ENCODE data around the gene PSMG3.

PSMG3 gene

GRCh38 chr7:1536743-1537534 lies 32.9 kb downstream of the PSMG3 start (continued):
- no peak for TF ChIP-seq POU6F1 (CRISPR knock-in tag; IDR thresholded peaks at IDR 0.05; ENCODE audit: borderline replicate concordance, low read depth)
- no peak for TF ChIP-seq ZNF565 (CRISPR knock-in tag; conservative IDR thresholded peaks at IDR 0.05; ENCODE audit: low read depth)

GRCh38 chr7:1536455-1536742 lies 33.4 kb downstream of the PSMG3 start:
- ATAC-seq: no peak
- TF ChIP-seq PATZ1 (CRISPR knock-in tag; IDR thresholded peaks at IDR 0.05; ENCODE audit: borderline replicate concordance): no peak
- TF ChIP-seq TOX (CRISPR knock-in tag; IDR thresholded peaks at IDR 0.05; ENCODE audit: borderline replicate concordance): no peak

GRCh38 chr7:1535701-1536454 lies 34.0 kb downstream of the PSMG3 start:
- no peak for TF ChIP-seq CSRNP3 (CRISPR knock-in tag; IDR thresholded peaks at IDR 0.05)
- no peak for TF ChIP-seq CSDC2 (CRISPR knock-in tag; IDR thresholded peaks at IDR 0.05)
- TF ChIP-seq TOX (CRISPR knock-in tag; IDR thresholded peaks at IDR 0.05; ENCODE audit: borderline replicate concordance): no peak
- TF ChIP-seq ZNF565 (CRISPR knock-in tag; conservative IDR thresholded peaks at IDR 0.05; ENCODE audit: low read depth): no peak
- TF ChIP-seq ISL1 (CRISPR knock-in tag; IDR thresholded peaks at IDR 0.05): no peak
- TF ChIP-seq OSR1 (CRISPR knock-in tag; IDR thresholded peaks at IDR 0.05): no peak
- no peak for TF ChIP-seq ZC3H10 (CRISPR knock-in tag; IDR thresholded peaks at IDR 0.05)
- TF ChIP-seq GLIS3 (CRISPR knock-in tag; IDR thresholded peaks at IDR 0.05): no peak
- TF ChIP-seq ZFP3 (CRISPR knock-in tag; IDR thresholded peaks at IDR 0.05): no peak
- no peak for TF ChIP-seq PPARA (CRISPR knock-in tag; IDR thresholded peaks at IDR 0.05; ENCODE audit: borderline replicate concordance)
- no peak for TF ChIP-seq SNAI2 (CRISPR knock-in tag; IDR thresholded peaks at IDR 0.05)
- TF ChIP-seq ZNF8 (CRISPR knock-in tag; IDR thresholded peaks at IDR 0.05): no peak
- no peak for TF ChIP-seq TSHZ2 (CRISPR knock-in tag; IDR thresholded peaks at IDR 0.05)
- TF ChIP-seq PATZ1 (CRISPR knock-in tag; IDR thresholded peaks at IDR 0.05; ENCODE audit: borderline replicate concordance): no peak
- TF ChIP-seq CREB5 (CRISPR knock-in tag; IDR thresholded peaks at IDR 0.05; ENCODE audit: low read depth): no peak
- ATAC-seq: no peak

Data from SK-N-SH treated with all-trans-retinoic acid at 6 μM for 48 hours (cell line).